ENCODE results near the gene NDST1.

NDST1 gene

GRCh38 chr5:150460781-150461180, 47.1 kb upstream of the NDST1 start:
- no peak for ATAC-seq
- TF ChIP-seq, protein P1, sequence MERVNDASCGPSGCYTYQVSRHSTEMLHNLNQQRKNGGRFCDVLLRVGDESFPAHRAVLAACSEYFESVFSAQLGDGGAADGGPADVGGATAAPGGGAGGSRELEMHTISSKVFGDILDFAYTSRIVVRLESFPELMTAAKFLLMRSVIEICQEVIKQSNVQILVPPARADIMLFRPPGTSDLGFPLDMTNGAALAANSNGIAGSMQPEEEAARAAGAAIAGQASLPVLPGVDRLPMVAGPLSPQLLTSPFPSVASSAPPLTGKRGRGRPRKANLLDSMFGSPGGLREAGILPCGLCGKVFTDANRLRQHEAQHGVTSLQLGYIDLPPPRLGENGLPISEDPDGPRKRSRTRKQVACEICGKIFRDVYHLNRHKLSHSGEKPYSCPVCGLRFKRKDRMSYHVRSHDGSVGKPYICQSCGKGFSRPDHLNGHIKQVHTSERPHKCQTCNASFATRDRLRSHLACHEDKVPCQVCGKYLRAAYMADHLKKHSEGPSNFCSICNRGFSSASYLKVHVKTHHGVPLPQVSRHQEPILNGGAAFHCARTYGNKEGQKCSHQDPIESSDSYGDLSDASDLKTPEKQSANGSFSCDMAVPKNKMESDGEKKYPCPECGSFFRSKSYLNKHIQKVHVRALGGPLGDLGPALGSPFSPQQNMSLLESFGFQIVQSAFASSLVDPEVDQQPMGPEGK (CRISPR knock-in tag; IDR thresholded peaks at IDR 0.05; ENCODE audit: borderline replicate concordance) = no peak
- no peak for TF ChIP-seq ESRRG (CRISPR knock-in tag; IDR thresholded peaks at IDR 0.05)
- TF ChIP-seq ARNTL (CRISPR knock-in tag; IDR thresholded peaks at IDR 0.05; ENCODE audit: borderline replicate concordance, low read depth) = no peak
- TF ChIP-seq, protein P2, sequence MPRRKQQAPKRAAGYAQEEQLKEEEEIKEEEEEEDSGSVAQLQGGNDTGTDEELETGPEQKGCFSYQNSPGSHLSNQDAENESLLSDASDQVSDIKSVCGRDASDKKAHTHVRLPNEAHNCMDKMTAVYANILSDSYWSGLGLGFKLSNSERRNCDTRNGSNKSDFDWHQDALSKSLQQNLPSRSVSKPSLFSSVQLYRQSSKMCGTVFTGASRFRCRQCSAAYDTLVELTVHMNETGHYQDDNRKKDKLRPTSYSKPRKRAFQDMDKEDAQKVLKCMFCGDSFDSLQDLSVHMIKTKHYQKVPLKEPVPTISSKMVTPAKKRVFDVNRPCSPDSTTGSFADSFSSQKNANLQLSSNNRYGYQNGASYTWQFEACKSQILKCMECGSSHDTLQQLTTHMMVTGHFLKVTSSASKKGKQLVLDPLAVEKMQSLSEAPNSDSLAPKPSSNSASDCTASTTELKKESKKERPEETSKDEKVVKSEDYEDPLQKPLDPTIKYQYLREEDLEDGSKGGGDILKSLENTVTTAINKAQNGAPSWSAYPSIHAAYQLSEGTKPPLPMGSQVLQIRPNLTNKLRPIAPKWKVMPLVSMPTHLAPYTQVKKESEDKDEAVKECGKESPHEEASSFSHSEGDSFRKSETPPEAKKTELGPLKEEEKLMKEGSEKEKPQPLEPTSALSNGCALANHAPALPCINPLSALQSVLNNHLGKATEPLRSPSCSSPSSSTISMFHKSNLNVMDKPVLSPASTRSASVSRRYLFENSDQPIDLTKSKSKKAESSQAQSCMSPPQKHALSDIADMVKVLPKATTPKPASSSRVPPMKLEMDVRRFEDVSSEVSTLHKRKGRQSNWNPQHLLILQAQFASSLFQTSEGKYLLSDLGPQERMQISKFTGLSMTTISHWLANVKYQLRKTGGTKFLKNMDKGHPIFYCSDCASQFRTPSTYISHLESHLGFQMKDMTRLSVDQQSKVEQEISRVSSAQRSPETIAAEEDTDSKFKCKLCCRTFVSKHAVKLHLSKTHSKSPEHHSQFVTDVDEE (CRISPR knock-in tag; IDR thresholded peaks at IDR 0.05) = no peak
- no peak for TF ChIP-seq ZC3H10 (CRISPR knock-in tag; IDR thresholded peaks at IDR 0.05)
- TF ChIP-seq TOX (CRISPR knock-in tag; IDR thresholded peaks at IDR 0.05; ENCODE audit: borderline replicate concordance) = no peak
- no peak for TF ChIP-seq ZNF8 (CRISPR knock-in tag; IDR thresholded peaks at IDR 0.05)
- no peak for TF ChIP-seq OSR1 (CRISPR knock-in tag; IDR thresholded peaks at IDR 0.05)
- no peak for TF ChIP-seq ZFP30 (CRISPR knock-in tag; IDR thresholded peaks at IDR 0.05)
- no peak for TF ChIP-seq ZFP3 (CRISPR knock-in tag; IDR thresholded peaks at IDR 0.05)
- TF ChIP-seq ZNF565 (CRISPR knock-in tag; conservative IDR thresholded peaks at IDR 0.05; ENCODE audit: low read depth) = no peak
- TF ChIP-seq SNAI2 (CRISPR knock-in tag; IDR thresholded peaks at IDR 0.05) = no peak
- TF ChIP-seq ISL1 (CRISPR knock-in tag; IDR thresholded peaks at IDR 0.05) = no peak
- no peak for TF ChIP-seq PPARA (CRISPR knock-in tag; IDR thresholded peaks at IDR 0.05; ENCODE audit: borderline replicate concordance)
- no peak for TF ChIP-seq BACH2 (CRISPR knock-in tag; IDR thresholded peaks at IDR 0.05; ENCODE audit: borderline replicate concordance)
- TF ChIP-seq, protein P3, sequence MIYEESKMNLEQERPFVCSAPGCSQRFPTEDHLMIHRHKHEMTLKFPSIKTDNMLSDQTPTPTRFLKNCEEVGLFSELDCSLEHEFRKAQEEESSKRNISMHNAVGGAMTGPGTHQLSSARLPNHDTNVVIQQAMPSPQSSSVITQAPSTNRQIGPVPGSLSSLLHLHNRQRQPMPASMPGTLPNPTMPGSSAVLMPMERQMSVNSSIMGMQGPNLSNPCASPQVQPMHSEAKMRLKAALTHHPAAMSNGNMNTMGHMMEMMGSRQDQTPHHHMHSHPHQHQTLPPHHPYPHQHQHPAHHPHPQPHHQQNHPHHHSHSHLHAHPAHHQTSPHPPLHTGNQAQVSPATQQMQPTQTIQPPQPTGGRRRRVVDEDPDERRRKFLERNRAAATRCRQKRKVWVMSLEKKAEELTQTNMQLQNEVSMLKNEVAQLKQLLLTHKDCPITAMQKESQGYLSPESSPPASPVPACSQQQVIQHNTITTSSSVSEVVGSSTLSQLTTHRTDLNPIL (CRISPR knock-in tag; IDR thresholded peaks at IDR 0.05; ENCODE audit: low read depth) = no peak
- TF ChIP-seq RARB (CRISPR knock-in tag; IDR thresholded peaks at IDR 0.05) = no peak
- TF ChIP-seq CSDC2 (CRISPR knock-in tag; IDR thresholded peaks at IDR 0.05) = no peak
- no peak for TF ChIP-seq CSRNP3 (CRISPR knock-in tag; IDR thresholded peaks at IDR 0.05)

- no peak for ATAC-seq
- no peak for TF ChIP-seq TCF4 (CRISPR knock-in tag; IDR thresholded peaks at IDR 0.05; ENCODE audit: borderline replicate concordance)
- TF ChIP-seq GLIS3 (CRISPR knock-in tag; IDR thresholded peaks at IDR 0.05) = no peak
- TF ChIP-seq BACH2 (CRISPR knock-in tag; IDR thresholded peaks at IDR 0.05; ENCODE audit: borderline replicate concordance) = no peak
- TF ChIP-seq, protein P4, sequence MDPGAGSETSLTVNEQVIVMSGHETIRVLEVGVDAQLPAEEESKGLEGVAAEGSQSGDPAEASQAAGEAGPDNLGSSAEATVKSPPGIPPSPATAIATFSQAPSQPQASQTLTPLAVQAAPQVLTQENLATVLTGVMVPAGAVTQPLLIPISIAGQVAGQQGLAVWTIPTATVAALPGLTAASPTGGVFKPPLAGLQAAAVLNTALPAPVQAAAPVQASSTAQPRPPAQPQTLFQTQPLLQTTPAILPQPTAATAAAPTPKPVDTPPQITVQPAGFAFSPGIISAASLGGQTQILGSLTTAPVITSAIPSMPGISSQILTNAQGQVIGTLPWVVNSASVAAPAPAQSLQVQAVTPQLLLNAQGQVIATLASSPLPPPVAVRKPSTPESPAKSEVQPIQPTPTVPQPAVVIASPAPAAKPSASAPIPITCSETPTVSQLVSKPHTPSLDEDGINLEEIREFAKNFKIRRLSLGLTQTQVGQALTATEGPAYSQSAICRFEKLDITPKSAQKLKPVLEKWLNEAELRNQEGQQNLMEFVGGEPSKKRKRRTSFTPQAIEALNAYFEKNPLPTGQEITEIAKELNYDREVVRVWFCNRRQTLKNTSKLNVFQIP (CRISPR knock-in tag; IDR thresholded peaks at IDR 0.05; ENCODE audit: borderline replicate concordance, low read depth) = no peak
- TF ChIP-seq ZC3H10 (CRISPR knock-in tag; IDR thresholded peaks at IDR 0.05) = no peak
- no peak for TF ChIP-seq CSRNP3 (CRISPR knock-in tag; IDR thresholded peaks at IDR 0.05)
- no peak for TF ChIP-seq ARNTL (CRISPR knock-in tag; IDR thresholded peaks at IDR 0.05; ENCODE audit: borderline replicate concordance, low read depth)
- TF ChIP-seq, protein P3 (CRISPR knock-in tag; IDR thresholded peaks at IDR 0.05; ENCODE audit: low read depth) = no peak
- no peak for TF ChIP-seq ZNF565 (CRISPR knock-in tag; conservative IDR thresholded peaks at IDR 0.05; ENCODE audit: low read depth)
- no peak for TF ChIP-seq ZFP3 (CRISPR knock-in tag; IDR thresholded peaks at IDR 0.05)
- no peak for TF ChIP-seq PPARA (CRISPR knock-in tag; IDR thresholded peaks at IDR 0.05; ENCODE audit: borderline replicate concordance)
- TF ChIP-seq ISL1 (CRISPR knock-in tag; IDR thresholded peaks at IDR 0.05) = no peak
These were observed 46.7 kb upstream of the NDST1 start for GRCh38 chr5:150461231-150461630.

Data from SK-N-SH treated with all-trans-retinoic acid at 6 μM for 48 hours (cell line).